Liver (tissue), 3 donors: ENCODE measurements around the gene BHMT2.

Experiments used
- EGR1 ChIP-seq, 2 donors: IDR thresholded peaks; 2 replicates each; pipeline ENCODE4 v1.6.1; 2016 to 2018; ENCODE audit warnings: antibody characterized with exemption in 2 of 2, low read depth in 2 of 2
- GABPA ChIP-seq, 2 donors: IDR thresholded peaks in 1 of 2; conservative IDR thresholded peaks in 1 of 2; 2 replicates each; pipeline ENCODE4 v1.6.1; 2016; ENCODE audit warnings: antibody characterized with exemption in 2 of 2, mild to moderate bottlenecking in 1 of 2, moderate library complexity in 1 of 2
- JUND ChIP-seq, 2 donors: IDR thresholded peaks; 2 replicates each; pipeline ENCODE4 v1.6.1; 2016; ENCODE audit warnings: antibody characterized with exemption in 2 of 2
- RAD21 ChIP-seq, 2 donors: IDR thresholded peaks; 2 replicates each; pipeline ENCODE4 v1.6.1; 2016; ENCODE audit warnings: antibody characterized with exemption in 2 of 2, mild to moderate bottlenecking in 2 of 2
- SP1 ChIP-seq: IDR thresholded peaks from 2 replicates; pipeline ENCODE4 v1.6.1; 2018; ENCODE audit warnings: antibody characterized with exemption, mild to moderate bottlenecking
- TAF1 ChIP-seq: conservative IDR thresholded peaks from 2 replicates; pipeline ENCODE4 v1.6.1; 2016; ENCODE audit warnings: antibody characterized with exemption, mild to moderate bottlenecking
- YY1 ChIP-seq: IDR thresholded peaks from 2 replicates; pipeline ENCODE4 v1.6.1; 2016; ENCODE audit warnings: antibody characterized with exemption, mild to moderate bottlenecking
- TF ChIP-seq, protein P1 (sequence below): fragments of 150-350 bp; IDR thresholded peaks from 2 replicates; pipeline ENCODE4 v1.5.1; 2017; ENCODE audit warnings: improper control_type of control experiment, low read depth, low read length; ENCODE audit not compliant: missing input control
- TF ChIP-seq, protein P2 (sequence below): IDR thresholded peaks from 2 replicates; pipeline ENCODE4 v1.6.1; 2016; ENCODE audit warnings: antibody characterized with exemption, mild to moderate bottlenecking
- TF ChIP-seq, protein P3 (sequence below): IDR thresholded peaks from 2 replicates; pipeline ENCODE4 v1.6.1; 2016; ENCODE audit warnings: antibody characterized with exemption
- TF ChIP-seq, protein P4 (sequence below): IDR thresholded peaks from 2 replicates; pipeline ENCODE4 v1.6.1; 2016; ENCODE audit warnings: antibody characterized with exemption
- donor health status: healthy.
- donor health status: healthy.

DNA sequence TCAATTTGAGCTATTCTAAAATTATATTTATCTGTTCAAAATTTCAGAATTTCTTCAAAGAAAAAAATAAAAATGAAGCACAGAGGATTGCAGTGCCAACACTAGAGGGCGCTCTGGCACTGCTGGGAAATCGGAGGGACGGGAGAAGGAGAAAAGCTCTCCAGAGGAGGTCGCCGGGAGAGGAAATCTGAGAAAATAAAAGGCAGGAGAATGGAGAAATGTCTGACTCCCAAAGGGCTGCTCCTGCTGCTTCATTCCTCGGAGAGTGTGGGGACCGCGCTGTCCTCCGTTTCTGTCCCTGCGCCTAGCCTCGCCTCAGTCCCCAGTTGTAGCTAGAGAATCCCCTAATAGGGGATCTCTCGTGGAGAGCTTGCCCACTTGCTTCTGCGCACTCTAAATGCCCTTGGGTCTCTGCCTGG, 44.5 kb upstream of the BHMT2 start:
- TF ChIP-seq EGR1 (IDR thresholded peaks at IDR 0.05; ENCODE audit: low read depth in 2 of 2) (no peak), GABPA (IDR thresholded peaks at IDR 0.05 in 1 of 2, conservative IDR thresholded peaks at IDR 0.05 in 1 of 2) (no peak), JUND (IDR thresholded peaks at IDR 0.05) (no peak), RAD21 (IDR thresholded peaks at IDR 0.05) (peak; percentile 96 to 99), YY1 (peak; percentile 41), TAF1 (no peak), SP1 (no peak)
- TF ChIP-seq, protein P1, sequence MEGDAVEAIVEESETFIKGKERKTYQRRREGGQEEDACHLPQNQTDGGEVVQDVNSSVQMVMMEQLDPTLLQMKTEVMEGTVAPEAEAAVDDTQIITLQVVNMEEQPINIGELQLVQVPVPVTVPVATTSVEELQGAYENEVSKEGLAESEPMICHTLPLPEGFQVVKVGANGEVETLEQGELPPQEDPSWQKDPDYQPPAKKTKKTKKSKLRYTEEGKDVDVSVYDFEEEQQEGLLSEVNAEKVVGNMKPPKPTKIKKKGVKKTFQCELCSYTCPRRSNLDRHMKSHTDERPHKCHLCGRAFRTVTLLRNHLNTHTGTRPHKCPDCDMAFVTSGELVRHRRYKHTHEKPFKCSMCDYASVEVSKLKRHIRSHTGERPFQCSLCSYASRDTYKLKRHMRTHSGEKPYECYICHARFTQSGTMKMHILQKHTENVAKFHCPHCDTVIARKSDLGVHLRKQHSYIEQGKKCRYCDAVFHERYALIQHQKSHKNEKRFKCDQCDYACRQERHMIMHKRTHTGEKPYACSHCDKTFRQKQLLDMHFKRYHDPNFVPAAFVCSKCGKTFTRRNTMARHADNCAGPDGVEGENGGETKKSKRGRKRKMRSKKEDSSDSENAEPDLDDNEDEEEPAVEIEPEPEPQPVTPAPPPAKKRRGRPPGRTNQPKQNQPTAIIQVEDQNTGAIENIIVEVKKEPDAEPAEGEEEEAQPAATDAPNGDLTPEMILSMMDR, result peak; percentile 97
- TF ChIP-seq, protein P2, sequence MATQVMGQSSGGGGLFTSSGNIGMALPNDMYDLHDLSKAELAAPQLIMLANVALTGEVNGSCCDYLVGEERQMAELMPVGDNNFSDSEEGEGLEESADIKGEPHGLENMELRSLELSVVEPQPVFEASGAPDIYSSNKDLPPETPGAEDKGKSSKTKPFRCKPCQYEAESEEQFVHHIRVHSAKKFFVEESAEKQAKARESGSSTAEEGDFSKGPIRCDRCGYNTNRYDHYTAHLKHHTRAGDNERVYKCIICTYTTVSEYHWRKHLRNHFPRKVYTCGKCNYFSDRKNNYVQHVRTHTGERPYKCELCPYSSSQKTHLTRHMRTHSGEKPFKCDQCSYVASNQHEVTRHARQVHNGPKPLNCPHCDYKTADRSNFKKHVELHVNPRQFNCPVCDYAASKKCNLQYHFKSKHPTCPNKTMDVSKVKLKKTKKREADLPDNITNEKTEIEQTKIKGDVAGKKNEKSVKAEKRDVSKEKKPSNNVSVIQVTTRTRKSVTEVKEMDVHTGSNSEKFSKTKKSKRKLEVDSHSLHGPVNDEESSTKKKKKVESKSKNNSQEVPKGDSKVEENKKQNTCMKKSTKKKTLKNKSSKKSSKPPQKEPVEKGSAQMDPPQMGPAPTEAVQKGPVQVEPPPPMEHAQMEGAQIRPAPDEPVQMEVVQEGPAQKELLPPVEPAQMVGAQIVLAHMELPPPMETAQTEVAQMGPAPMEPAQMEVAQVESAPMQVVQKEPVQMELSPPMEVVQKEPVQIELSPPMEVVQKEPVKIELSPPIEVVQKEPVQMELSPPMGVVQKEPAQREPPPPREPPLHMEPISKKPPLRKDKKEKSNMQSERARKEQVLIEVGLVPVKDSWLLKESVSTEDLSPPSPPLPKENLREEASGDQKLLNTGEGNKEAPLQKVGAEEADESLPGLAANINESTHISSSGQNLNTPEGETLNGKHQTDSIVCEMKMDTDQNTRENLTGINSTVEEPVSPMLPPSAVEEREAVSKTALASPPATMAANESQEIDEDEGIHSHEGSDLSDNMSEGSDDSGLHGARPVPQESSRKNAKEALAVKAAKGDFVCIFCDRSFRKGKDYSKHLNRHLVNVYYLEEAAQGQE, result no peak
- TF ChIP-seq, protein P3, sequence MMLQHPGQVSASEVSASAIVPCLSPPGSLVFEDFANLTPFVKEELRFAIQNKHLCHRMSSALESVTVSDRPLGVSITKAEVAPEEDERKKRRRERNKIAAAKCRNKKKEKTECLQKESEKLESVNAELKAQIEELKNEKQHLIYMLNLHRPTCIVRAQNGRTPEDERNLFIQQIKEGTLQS, result no peak
- TF ChIP-seq, protein P4, sequence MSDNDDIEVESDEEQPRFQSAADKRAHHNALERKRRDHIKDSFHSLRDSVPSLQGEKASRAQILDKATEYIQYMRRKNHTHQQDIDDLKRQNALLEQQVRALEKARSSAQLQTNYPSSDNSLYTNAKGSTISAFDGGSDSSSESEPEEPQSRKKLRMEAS, result no peak
